ENCODE results near the gene BAAT. TPM values are rescaled to one million over a fixed set of nuclear protein-coding genes. Genes with fewer than 3 reads are reported as not detected.

Gene BAAT
- total and polyA plus RNA-seq, 4 experiments from 2014 or later: 0.08 to 0.15 TPM; not detected in 2

GRCh38 chr9:101352892-101353463 lies 31.8 kb downstream of the BAAT start:
- H3K4me3 Mint-ChIP-seq: no peak overlapping the region
- H3K27ac ChIP-seq (ENCODE audit: low read depth, low read length): no peak overlapping the region
- DNase-seq: no peak
- intact Hi-C loops (cut with micrococcal nuclease): no loop called here
- peaks cover 0 to 2% of the 10 kb centered on the region in 2 donors for H3K27me3 Mint-ChIP-seq
- no peaks in the 10 kb centered on the region for H3K4me1 Mint-ChIP-seq
- H3K4me1 ChIP-seq (ENCODE audit: insufficient read depth, low read length): no peaks in the 10 kb centered on the region
- POLR2A ChIA-PET (ENCODE audit: partially characterized antibody): no interaction called here
- H3K4me3 ChIP-seq (ENCODE audit: low read length in 2 of 2): no peak overlapping the region
- no peaks in the 10 kb centered on the region for H3K36me3 Mint-ChIP-seq
- H3K27ac Mint-ChIP-seq: no peak overlapping the region
- no peaks in the 10 kb centered on the region for H3K9me3 Mint-ChIP-seq
- H3K9me3 ChIP-seq (ENCODE audit: control insufficient read depth in 1 of 2, low read length in 2 of 2): no peaks in the 10 kb centered on the region
- H3K27me3 ChIP-seq (ENCODE audit: insufficient read depth, low read length): no peaks in the 10 kb centered on the region
- CTCF ChIA-PET (ENCODE audit: partially characterized antibody): no interaction called here
- H3K36me3 ChIP-seq (ENCODE audit: insufficient read depth, low read length): no peaks in the 10 kb centered on the region

GRCh38 chr9:101350285-101350684 lies 34.5 kb downstream of the BAAT start:
- Histone ChIP-seq H3K27me3 (ENCODE audit: insufficient read depth, low read length) (no peaks in the 10 kb centered on the region), H3K9me3 (ENCODE audit: control insufficient read depth in 1 of 2, low read length in 2 of 2) (no peaks in the 10 kb centered on the region), H3K4me1 (ENCODE audit: insufficient read depth, low read length) (no peaks in the 10 kb centered on the region), H3K27ac (ENCODE audit: low read depth, low read length) (no peak overlapping the region), H3K4me3 (ENCODE audit: low read length in 2 of 2) (no peak overlapping the region), H3K36me3 (ENCODE audit: insufficient read depth, low read length) (no peaks in the 10 kb centered on the region)
- ChIA-PET POLR2A (ENCODE audit: partially characterized antibody) (no interaction called here), CTCF (ENCODE audit: partially characterized antibody) (no interaction called here)
- Mint-ChIP-seq H3K9me3 (peaks cover 0 to under 1% (median 0%) of the 10 kb centered on the region in 8 donors), H3K27me3 (peaks cover under 1% of the 10 kb centered on the region in 2 donors), H3K4me3 (no peak overlapping the region), H3K36me3 (no peaks in the 10 kb centered on the region), H3K4me1 (no peaks in the 10 kb centered on the region), H3K27ac (no peak overlapping the region)
- intact Hi-C loops (cut with micrococcal nuclease): no loop called here
- no peak for DNase-seq

- no peak overlapping the region for H3K4me3 Mint-ChIP-seq
- H3K9me3 Mint-ChIP-seq: peaks cover 0 to 5% (median 0%) of the 10 kb centered on the region in 8 donors
- peaks cover 8 to 10% of the 10 kb centered on the region in 2 donors for H3K27me3 Mint-ChIP-seq
- H3K9me3 ChIP-seq (ENCODE audit: control insufficient read depth in 1 of 2, low read length in 2 of 2): no peaks in the 10 kb centered on the region
- no peaks in the 10 kb centered on the region for H3K4me1 ChIP-seq (ENCODE audit: insufficient read depth, low read length)
- no peaks in the 10 kb centered on the region for H3K36me3 Mint-ChIP-seq
- H3K36me3 ChIP-seq (ENCODE audit: insufficient read depth, low read length): no peaks in the 10 kb centered on the region
- CTCF ChIA-PET (ENCODE audit: partially characterized antibody): no interaction called here
- no peak overlapping the region for H3K27ac ChIP-seq (ENCODE audit: low read depth, low read length)
- H3K27ac Mint-ChIP-seq: no peak overlapping the region
- intact Hi-C loops (cut with micrococcal nuclease): no loop called here
- POLR2A ChIA-PET (ENCODE audit: partially characterized antibody): no interaction called here
- no peak overlapping the region for H3K4me3 ChIP-seq (ENCODE audit: low read length in 2 of 2)
- DNase-seq: no peak
- no peaks in the 10 kb centered on the region for H3K4me1 Mint-ChIP-seq
- H3K27me3 ChIP-seq (ENCODE audit: insufficient read depth, low read length): no peaks in the 10 kb centered on the region
Measured at GRCh38 chr9:101342595-101342994, 42.2 kb downstream of the BAAT start.

- no peaks in the 10 kb centered on the region for H3K36me3 ChIP-seq (ENCODE audit: insufficient read depth, low read length)
- ChIA-PET POLR2A (ENCODE audit: partially characterized antibody) (no interaction called here), CTCF (ENCODE audit: partially characterized antibody) (interaction anchor here (0.7 kb wide), 1 partner anchor 30 kb away, joined by 4 read pairs; no protein-coding TSS in a partner anchor)
- no peak for DNase-seq
- no peaks in the 10 kb centered on the region for H3K4me1 Mint-ChIP-seq
- H3K36me3 Mint-ChIP-seq: no peaks in the 10 kb centered on the region
- H3K27ac Mint-ChIP-seq: no peak overlapping the region
- H3K9me3 ChIP-seq (ENCODE audit: control insufficient read depth in 1 of 2, low read length in 2 of 2): no peaks in the 10 kb centered on the region
- intact Hi-C loops (cut with micrococcal nuclease): no loop called here
- peaks cover 0 to 7% (median 0%) of the 10 kb centered on the region in 8 donors for H3K9me3 Mint-ChIP-seq
- no peak overlapping the region for H3K27ac ChIP-seq (ENCODE audit: low read depth, low read length)
- no peaks in the 10 kb centered on the region for H3K4me1 ChIP-seq (ENCODE audit: insufficient read depth, low read length)
- no peak overlapping the region for H3K4me3 Mint-ChIP-seq
- H3K27me3 ChIP-seq (ENCODE audit: insufficient read depth, low read length): no peaks in the 10 kb centered on the region
- peaks cover 8 to 10% of the 10 kb centered on the region in 2 donors for H3K27me3 Mint-ChIP-seq
- H3K4me3 ChIP-seq (ENCODE audit: low read length in 2 of 2): no peak overlapping the region
Measured at GRCh38 chr9:101341958-101342357, 42.8 kb downstream of the BAAT start.

- Mint-ChIP-seq H3K27ac (no peak overlapping the region), H3K27me3 (peaks cover 6% of the 10 kb centered on the region in 2 donors), H3K4me3 (no peak overlapping the region), H3K4me1 (no peaks in the 10 kb centered on the region), H3K36me3 (no peaks in the 10 kb centered on the region), H3K9me3 (peaks cover 0 to 4% (median 0%) of the 10 kb centered on the region in 8 donors)
- DNase-seq: no peak
- H3K36me3 ChIP-seq (ENCODE audit: insufficient read depth, low read length): no peaks in the 10 kb centered on the region
- intact Hi-C loops (cut with micrococcal nuclease): no loop called here
- no peaks in the 10 kb centered on the region for H3K4me1 ChIP-seq (ENCODE audit: insufficient read depth, low read length)
- H3K4me3 ChIP-seq (ENCODE audit: low read length in 2 of 2): no peak overlapping the region
- no peak overlapping the region for H3K27ac ChIP-seq (ENCODE audit: low read depth, low read length)
- ChIA-PET CTCF (ENCODE audit: partially characterized antibody) (no interaction called here), POLR2A (ENCODE audit: partially characterized antibody) (no interaction called here)
- H3K27me3 ChIP-seq (ENCODE audit: insufficient read depth, low read length): no peaks in the 10 kb centered on the region
- no peaks in the 10 kb centered on the region for H3K9me3 ChIP-seq (ENCODE audit: control insufficient read depth in 1 of 2, low read length in 2 of 2)
Measured at GRCh38 chr9:101337237-101337636, 47.6 kb downstream of the BAAT start.

- intact Hi-C loops (cut with micrococcal nuclease): no loop called here
- Mint-ChIP-seq H3K36me3 (no peaks in the 10 kb centered on the region), H3K4me3 (no peak overlapping the region), H3K4me1 (no peaks in the 10 kb centered on the region), H3K27ac (no peak overlapping the region), H3K27me3 (peaks cover 3 to 5% of the 10 kb centered on the region in 2 donors), H3K9me3 (peaks cover 0 to 4% (median 0%) of the 10 kb centered on the region in 8 donors)
- CTCF ChIA-PET (ENCODE audit: partially characterized antibody): no interaction called here
- Histone ChIP-seq H3K36me3 (ENCODE audit: insufficient read depth, low read length) (no peaks in the 10 kb centered on the region), H3K27me3 (ENCODE audit: insufficient read depth, low read length) (no peaks in the 10 kb centered on the region), H3K4me1 (ENCODE audit: insufficient read depth, low read length) (no peaks in the 10 kb centered on the region), H3K9me3 (ENCODE audit: control insufficient read depth in 1 of 2, low read length in 2 of 2) (no peaks in the 10 kb centered on the region), H3K4me3 (ENCODE audit: low read length in 2 of 2) (no peak overlapping the region), H3K27ac (ENCODE audit: low read depth, low read length) (no peak overlapping the region)
- no peak for DNase-seq
- POLR2A ChIA-PET (ENCODE audit: partially characterized antibody): no interaction called here
Measured at GRCh38 chr9:101336091-101336490, 48.7 kb downstream of the BAAT start.

GRCh38 chr9:101333926-101334702 lies 50.7 kb downstream of the BAAT start:
- no peaks in the 10 kb centered on the region for H3K36me3 ChIP-seq (ENCODE audit: insufficient read depth, low read length)
- no peaks in the 10 kb centered on the region for H3K9me3 ChIP-seq (ENCODE audit: control insufficient read depth in 1 of 2, low read length in 2 of 2)
- Mint-ChIP-seq H3K4me3 (no peak overlapping the region), H3K9me3 (peaks cover 0 to 4% (median 0%) of the 10 kb centered on the region in 8 donors), H3K27me3 (peaks cover 2 to 3% of the 10 kb centered on the region in 2 donors), H3K4me1 (no peaks in the 10 kb centered on the region), H3K36me3 (no peaks in the 10 kb centered on the region), H3K27ac (no peak overlapping the region)
- intact Hi-C loops (cut with micrococcal nuclease): no loop called here
- POLR2A ChIA-PET (ENCODE audit: partially characterized antibody): no interaction called here
- DNase-seq: no peak
- H3K4me1 ChIP-seq (ENCODE audit: insufficient read depth, low read length): no peaks in the 10 kb centered on the region
- no peak overlapping the region for H3K27ac ChIP-seq (ENCODE audit: low read depth, low read length)
- CTCF ChIA-PET (ENCODE audit: partially characterized antibody): interaction anchor here (1.6 kb wide), 1 partner anchor 22 kb away, joined by 4 read pairs; no protein-coding TSS in a partner anchor
- H3K4me3 ChIP-seq (ENCODE audit: low read length in 2 of 2): no peak overlapping the region
- no peaks in the 10 kb centered on the region for H3K27me3 ChIP-seq (ENCODE audit: insufficient read depth, low read length)
